Immature natural killer cell (primary cell): ENCODE results near the gene SUPT4H1. TPM values are rescaled to one million over a fixed set of nuclear protein-coding genes. Genes with fewer than 3 reads are reported as not detected.

Experiments
- DNase-seq, 3 donors: peaks; one replicate each; pipeline ENCODE4 v3.0.0; 2022; ENCODE audit warnings: mixed read lengths in 1 of 3
- H3K27ac Mint-ChIP-seq, 6 donors: one replicate each; pipeline ENCODE4 v1.8.0; 2020; ENCODE audit warnings: mixed read lengths in 6 of 6, mild to moderate bottlenecking in 5 of 6, inconsistent platforms in 4 of 6, moderate library complexity in 3 of 6
- H3K27me3 Mint-ChIP-seq, 3 donors: one replicate each; pipeline ENCODE4 v1.8.0; 2020 to 2021; ENCODE audit warnings: low read depth in 3 of 3, mild to moderate bottlenecking in 3 of 3, mixed read lengths in 3 of 3, moderate library complexity in 3 of 3, inconsistent platforms in 1 of 3
- H3K36me3 Mint-ChIP-seq, 3 donors: one replicate each; pipeline ENCODE4 v1.8.0; 2020; ENCODE audit warnings: mixed read lengths in 3 of 3, inconsistent platforms in 2 of 3, mild to moderate bottlenecking in 2 of 3
- H3K4me1 Mint-ChIP-seq, 2 donors: one replicate each; pipeline ENCODE4 v1.8.0; 2020; ENCODE audit warnings: inconsistent platforms in 2 of 2, mild to moderate bottlenecking in 2 of 2, mixed read lengths in 2 of 2, moderate library complexity in 1 of 2
- H3K4me3 Mint-ChIP-seq, 5 donors: one replicate each; pipeline ENCODE4 v1.8.0; 2020; ENCODE audit warnings: mild to moderate bottlenecking in 5 of 5, mixed read lengths in 5 of 5, inconsistent platforms in 3 of 5, moderate library complexity in 3 of 5
- H3K9me3 Mint-ChIP-seq, 6 donors: one replicate each; pipeline ENCODE4 v1.8.0; 2020; ENCODE audit warnings: mild to moderate bottlenecking in 6 of 6, mixed read lengths in 6 of 6, inconsistent platforms in 4 of 6, moderate library complexity in 3 of 6
- polyA plus RNA-seq, 3 donors: library from polyadenylated mRNA; unstranded; fragments of 300-500 nt; fragmentation: Illumina TruSeq; gene quantifications; one replicate each; pipeline ENCODE4 v1.2.3, GENCODE V29; 2021

Gene SUPT4H1
- polyA plus RNA-seq, 3 donors from 2014 or later = 133 to 170 (median 136) TPM

- Mint-ChIP-seq H3K27me3 (peaks cover 41 to 62% (median 57%) of the 10 kb centered on the region in 3 donors), H3K36me3 (peaks cover 22 to 29% (median 29%) of the 10 kb centered on the region in 3 donors), H3K4me3 (peak overlapping the region; percentile 85 to 95 (median 93)), H3K9me3 (peaks cover 0 to 3% (median 0%) of the 10 kb centered on the region in 6 donors), H3K4me1 (peaks cover 64 to 66% of the 10 kb centered on the region in 2 donors), H3K27ac (peak overlapping the region; percentile 94 to 99 (median 96))
- peak; percentile 49 to 59 (median 57) for DNase-seq
Observed at GRCh38 chr17:58332778-58333735, 18.9 kb downstream of the SUPT4H1 start.

- Mint-ChIP-seq H3K27me3 (peaks cover 43 to 56% (median 51%) of the 10 kb centered on the region in 3 donors), H3K36me3 (peaks cover 22 to 29% (median 29%) of the 10 kb centered on the region in 3 donors), H3K4me3 (peak overlapping the region; percentile 85 to 95 (median 93)), H3K4me1 (peaks cover 65 to 69% of the 10 kb centered on the region in 2 donors), H3K27ac (peak overlapping the region; percentile 94 to 99 (median 98)), H3K9me3 (peaks cover 0 to 3% (median 0%) of the 10 kb centered on the region in 6 donors)
- peak; percentile 85 to 90 (median 88) for DNase-seq
Observed at GRCh38 chr17:58331815-58332777, 19.9 kb downstream of the SUPT4H1 start.

GRCh38 chr17:58330997-58331814, 20.8 kb downstream of the SUPT4H1 start:
- H3K4me3 Mint-ChIP-seq = peak overlapping the region; percentile 85 to 95 (median 93)
- H3K27ac Mint-ChIP-seq = peak overlapping the region; percentile 94 to 99 (median 97)
- peaks cover 22 to 31% (median 29%) of the 10 kb centered on the region in 3 donors for H3K36me3 Mint-ChIP-seq
- peaks cover 47 to 60% (median 50%) of the 10 kb centered on the region in 3 donors for H3K27me3 Mint-ChIP-seq
- peaks cover 65 to 69% of the 10 kb centered on the region in 2 donors for H3K4me1 Mint-ChIP-seq
- peak; percentile 70 to 75 (median 74) for DNase-seq
- H3K9me3 Mint-ChIP-seq = peaks cover 0 to 3% (median 0%) of the 10 kb centered on the region in 6 donors

GRCh38 chr17:58330538-58330996, 21.4 kb downstream of the SUPT4H1 start:
- H3K36me3 Mint-ChIP-seq = peaks cover 22 to 34% (median 29%) of the 10 kb centered on the region in 3 donors
- H3K27ac Mint-ChIP-seq = peak overlapping the region; percentile 94 to 99 (median 97)
- H3K4me3 Mint-ChIP-seq = peak overlapping the region; percentile 85 to 95 (median 93)
- peak in 1 of 3 donors; percentile 48 for DNase-seq
- H3K4me1 Mint-ChIP-seq = peaks cover 65 to 69% of the 10 kb centered on the region in 2 donors
- peaks cover 48 to 62% (median 50%) of the 10 kb centered on the region in 3 donors for H3K27me3 Mint-ChIP-seq
- peaks cover 0 to 3% (median 0%) of the 10 kb centered on the region in 6 donors for H3K9me3 Mint-ChIP-seq

GRCh38 chr17:58329810-58330537, 22.0 kb downstream of the SUPT4H1 start:
- peak overlapping the region; percentile 85 to 95 (median 93) for H3K4me3 Mint-ChIP-seq
- H3K27ac Mint-ChIP-seq = peak overlapping the region; percentile 94 to 99 (median 97)
- H3K4me1 Mint-ChIP-seq = peaks cover 65 to 69% of the 10 kb centered on the region in 2 donors
- peaks cover 22 to 34% (median 29%) of the 10 kb centered on the region in 3 donors for H3K36me3 Mint-ChIP-seq
- peaks cover 0 to 3% (median 0%) of the 10 kb centered on the region in 6 donors for H3K9me3 Mint-ChIP-seq
- DNase-seq = no peak
- H3K27me3 Mint-ChIP-seq = peaks cover 50 to 64% (median 52%) of the 10 kb centered on the region in 3 donors

GRCh38 chr17:58329035-58329809, 22.8 kb downstream of the SUPT4H1 start:
- H3K9me3 Mint-ChIP-seq = peaks cover 0 to 3% (median 0%) of the 10 kb centered on the region in 6 donors
- peaks cover 22 to 34% (median 29%) of the 10 kb centered on the region in 3 donors for H3K36me3 Mint-ChIP-seq
- H3K27ac Mint-ChIP-seq = peak overlapping the region; percentile 94 to 99 (median 97)
- peak overlapping the region; percentile 85 to 95 (median 93) for H3K4me3 Mint-ChIP-seq
- H3K4me1 Mint-ChIP-seq = peaks cover 60 to 64% of the 10 kb centered on the region in 2 donors
- H3K27me3 Mint-ChIP-seq = peaks cover 50 to 64% (median 52%) of the 10 kb centered on the region in 3 donors
- peak; percentile 78 to 83 (median 82) for DNase-seq

GRCh38 chr17:58328195-58329034, 23.6 kb downstream of the SUPT4H1 start, which contains the start of gene TSPOAP1:
TSPOAP1 (minus strand) TSS chr17:58328795; CDS start chr17:58327920, 875 bp downstream.
- peak; percentile 87 to 90 (median 90) for DNase-seq
- Mint-ChIP-seq H3K36me3 (peaks cover 22 to 34% (median 29%) of the 10 kb centered on the region in 3 donors), H3K4me1 (peaks cover 58 to 64% of the 10 kb centered on the region in 2 donors), H3K27ac (peak within 1 kb of the TSS; percentile 94 to 99 (median 97)), H3K4me3 (peak within 1 kb of the TSS; percentile 85 to 95 (median 93)), H3K27me3 (peaks cover 49 to 65% (median 50%) of the 10 kb centered on the region in 3 donors), H3K9me3 (peaks cover 0 to 3% (median 0%) of the 10 kb centered on the region in 6 donors)

- H3K4me1 Mint-ChIP-seq = peaks cover 58 to 66% of the 10 kb centered on the region in 2 donors
- H3K27ac Mint-ChIP-seq = peak overlapping the region; percentile 94 to 99 (median 97)
- no peak for DNase-seq
- peaks cover 45 to 60% (median 48%) of the 10 kb centered on the region in 3 donors for H3K27me3 Mint-ChIP-seq
- peaks cover 0 to 3% (median 0%) of the 10 kb centered on the region in 6 donors for H3K9me3 Mint-ChIP-seq
- peaks cover 22 to 35% (median 29%) of the 10 kb centered on the region in 3 donors for H3K36me3 Mint-ChIP-seq
- H3K4me3 Mint-ChIP-seq = peak overlapping the region; percentile 85 to 95 (median 93)
Observed at GRCh38 chr17:58327363-58328194, 24.4 kb downstream of the SUPT4H1 start.

GRCh38 chr17:58326609-58327362, 25.2 kb downstream of the SUPT4H1 start:
- Mint-ChIP-seq H3K27ac (peak overlapping the region; percentile 92 to 98 (median 95)), H3K4me3 (peak overlapping the region; percentile 85 to 95 (median 93)), H3K27me3 (peaks cover 39 to 58% (median 44%) of the 10 kb centered on the region in 3 donors), H3K36me3 (peaks cover 28 to 38% (median 30%) of the 10 kb centered on the region in 3 donors), H3K9me3 (no peaks in the 10 kb centered on the region), H3K4me1 (peaks cover 63 to 73% of the 10 kb centered on the region in 2 donors)
- no peak for DNase-seq
